WERI-Rb-1 (cell line): ENCODE results near the gene CYBC1.
"Not testable (repeated sequence)": the region's sequence is repeated elsewhere in the genome, so short reads cannot be mapped to it uniquely, and the experiment has no call there.

Experiments used
- DNase-seq: peaks from one replicate; pipeline ENCODE4 v3.0.0-alpha.2; 2020
- H3K27ac ChIP-seq: fragments of 250-450 bp; sonication (Bioruptor Pico); 2 replicates; pipeline ENCODE4 v1.5.1; 2020; ENCODE audit warnings: mild to moderate bottlenecking, moderate library complexity
- H3K27me3 ChIP-seq: fragments of 250-450 bp; sonication (Bioruptor Pico); 2 replicates; pipeline ENCODE4 v1.5.1; 2021; ENCODE audit warnings: mild to moderate bottlenecking, low read depth, moderate library complexity; ENCODE audit not compliant: insufficient read depth, severe bottlenecking
- H3K36me3 ChIP-seq: fragments of 250-450 bp; sonication (Bioruptor Pico); 2 replicates; pipeline ENCODE4 v1.5.1; 2020; ENCODE audit warnings: mild to moderate bottlenecking, moderate library complexity
- H3K4me3 ChIP-seq: 2 replicates; pipeline ENCODE4 v1.5.1; 2011; ENCODE audit warnings: low read depth, mild to moderate bottlenecking, control low read depth, low read length
- H3K9me3 ChIP-seq: fragments of 250-450 bp; sonication (Bioruptor Pico); 2 replicates; pipeline ENCODE4 v1.5.1; 2021; ENCODE audit warnings: mild to moderate bottlenecking, moderate library complexity; ENCODE audit not compliant: severe bottlenecking
- TF ChIP-seq, protein P1 (sequence below): IDR thresholded peaks from 2 replicates; pipeline ENCODE4 v1.5.1; 2011; ENCODE audit warnings: low read depth, mild to moderate bottlenecking, control low read depth, inconsistent platforms, low read length

CYBC1 gene

GRCh38 chr17:82415786-82416185 lies 34.8 kb downstream of the CYBC1 start:
- TF ChIP-seq, protein P1, sequence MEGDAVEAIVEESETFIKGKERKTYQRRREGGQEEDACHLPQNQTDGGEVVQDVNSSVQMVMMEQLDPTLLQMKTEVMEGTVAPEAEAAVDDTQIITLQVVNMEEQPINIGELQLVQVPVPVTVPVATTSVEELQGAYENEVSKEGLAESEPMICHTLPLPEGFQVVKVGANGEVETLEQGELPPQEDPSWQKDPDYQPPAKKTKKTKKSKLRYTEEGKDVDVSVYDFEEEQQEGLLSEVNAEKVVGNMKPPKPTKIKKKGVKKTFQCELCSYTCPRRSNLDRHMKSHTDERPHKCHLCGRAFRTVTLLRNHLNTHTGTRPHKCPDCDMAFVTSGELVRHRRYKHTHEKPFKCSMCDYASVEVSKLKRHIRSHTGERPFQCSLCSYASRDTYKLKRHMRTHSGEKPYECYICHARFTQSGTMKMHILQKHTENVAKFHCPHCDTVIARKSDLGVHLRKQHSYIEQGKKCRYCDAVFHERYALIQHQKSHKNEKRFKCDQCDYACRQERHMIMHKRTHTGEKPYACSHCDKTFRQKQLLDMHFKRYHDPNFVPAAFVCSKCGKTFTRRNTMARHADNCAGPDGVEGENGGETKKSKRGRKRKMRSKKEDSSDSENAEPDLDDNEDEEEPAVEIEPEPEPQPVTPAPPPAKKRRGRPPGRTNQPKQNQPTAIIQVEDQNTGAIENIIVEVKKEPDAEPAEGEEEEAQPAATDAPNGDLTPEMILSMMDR: no peak
- H3K27ac ChIP-seq: peak overlapping the region; percentile 32
- no peak overlapping the region for H3K4me3 ChIP-seq
- no peaks in the 10 kb centered on the region for H3K27me3 ChIP-seq
- DNase-seq: peak; percentile 66
- H3K9me3 ChIP-seq: no peaks in the 10 kb centered on the region
- H3K36me3 ChIP-seq: peaks cover 41% of the 10 kb centered on the region

GRCh38 chr17:82415336-82415735 lies 35.2 kb downstream of the CYBC1 start:
- H3K27ac ChIP-seq: peak overlapping the region; percentile 32
- H3K36me3 ChIP-seq: peaks cover 36% of the 10 kb centered on the region
- TF ChIP-seq, protein P1: no peak
- no peak for DNase-seq
- H3K4me3 ChIP-seq: no peak overlapping the region
- H3K9me3 ChIP-seq: no peaks in the 10 kb centered on the region
- H3K27me3 ChIP-seq: no peaks in the 10 kb centered on the region

- Histone ChIP-seq H3K27me3 (no peaks in the 10 kb centered on the region), H3K4me3 (no peak overlapping the region), H3K27ac (peak overlapping the region; percentile 32), H3K9me3 (no peaks in the 10 kb centered on the region), H3K36me3 (peaks cover 30% of the 10 kb centered on the region)
- DNase-seq: peak; percentile 85
- TF ChIP-seq, protein P1: peak; percentile 76
Observed at GRCh38 chr17:82414548-82415281, 35.8 kb downstream of the CYBC1 start.

DNA sequence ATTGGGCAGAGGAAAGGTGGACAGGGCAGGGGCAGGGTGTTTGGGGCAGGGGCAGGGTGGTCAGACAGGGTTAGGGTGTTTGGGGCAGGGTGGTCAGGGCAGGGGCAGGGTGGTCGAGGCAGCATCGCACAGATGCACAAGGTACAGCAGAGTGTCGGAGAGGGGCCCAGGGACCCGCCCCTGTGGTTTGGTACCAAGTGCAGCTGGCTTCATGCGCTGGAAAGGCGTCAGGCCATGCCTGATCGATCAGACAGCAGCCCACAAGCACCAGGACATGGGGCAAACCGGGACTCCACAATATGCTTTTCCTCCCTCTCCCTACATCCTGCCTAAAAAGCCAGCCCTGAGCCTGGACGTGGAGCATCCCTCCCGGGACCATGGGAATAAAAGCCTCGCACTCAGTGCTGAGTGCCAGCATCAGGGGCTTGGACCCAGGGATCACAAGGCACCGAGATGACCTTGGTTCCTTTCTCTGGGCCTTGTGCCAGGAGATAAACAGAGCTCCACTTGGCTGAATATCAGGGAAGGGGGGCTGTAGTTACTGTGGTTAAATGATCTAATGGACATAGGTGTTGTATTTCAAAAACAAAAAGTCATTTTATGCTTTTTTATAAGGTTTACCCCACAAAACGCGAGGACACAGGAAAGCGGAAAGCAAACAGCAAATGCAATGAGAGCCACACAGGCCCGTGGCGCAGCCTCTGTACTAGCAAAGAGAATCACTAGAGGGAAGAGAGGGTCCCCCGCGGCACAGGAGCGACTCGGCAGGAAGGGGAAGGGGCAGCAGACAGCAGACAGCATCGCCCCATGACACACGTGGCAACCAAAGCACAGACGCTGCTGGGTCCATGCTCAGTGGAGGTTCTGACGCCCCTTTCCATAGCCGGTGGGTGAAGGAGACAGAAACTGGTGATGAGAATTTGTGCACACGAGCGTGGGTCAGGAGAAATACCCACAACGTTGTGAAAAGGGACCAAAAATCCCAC lies 37.7 kb downstream of the CYBC1 start:
- H3K27ac ChIP-seq: no peak overlapping the region
- no peak for DNase-seq
- peaks cover 29% of the 10 kb centered on the region for H3K36me3 ChIP-seq
- H3K4me3 ChIP-seq: no peak overlapping the region
- H3K27me3 ChIP-seq: no peaks in the 10 kb centered on the region
- H3K9me3 ChIP-seq: no peaks in the 10 kb centered on the region
- TF ChIP-seq, protein P1: no peak

GRCh38 chr17:82412081-82412480 lies 38.5 kb downstream of the CYBC1 start:
- H3K36me3 ChIP-seq: peaks cover 35% of the 10 kb centered on the region
- H3K27me3 ChIP-seq, DNase-seq, H3K4me3 ChIP-seq, H3K27ac ChIP-seq, H3K9me3 ChIP-seq: not testable (repeated sequence)

DNA sequence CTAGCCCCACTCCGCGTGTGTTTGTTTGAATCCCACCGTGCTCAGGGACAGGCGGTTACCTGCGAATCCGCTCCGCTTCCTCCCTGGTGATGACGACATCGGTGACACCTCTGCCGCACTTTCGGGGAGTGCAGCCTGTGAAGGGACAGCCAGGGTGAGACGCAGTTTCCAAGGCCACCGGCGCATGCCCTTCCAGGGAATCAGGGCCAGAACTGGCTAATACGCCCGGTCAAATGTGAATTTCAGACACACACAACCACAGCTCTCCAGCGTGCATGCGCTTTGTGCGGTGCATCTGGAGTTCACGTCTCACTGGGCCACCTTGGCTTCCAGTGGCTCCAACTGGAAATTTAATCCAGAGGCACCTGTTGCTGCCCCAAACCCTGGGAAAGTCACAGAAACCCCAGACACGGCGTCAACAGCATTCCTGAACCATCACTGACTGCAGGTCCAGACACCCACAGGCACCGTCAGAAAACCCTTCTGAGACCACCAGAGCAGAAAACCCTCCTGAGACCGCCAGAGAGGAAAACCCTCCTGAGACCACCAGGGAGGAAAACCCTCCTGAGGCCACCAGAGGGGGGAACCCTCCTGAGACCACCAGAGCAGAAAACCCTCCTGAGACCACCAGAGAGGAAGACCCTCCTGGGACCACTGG lies 39.0 kb downstream of the CYBC1 start:
- Histone ChIP-seq H3K9me3 (no peaks in the 10 kb centered on the region), H3K4me3 (no peak overlapping the region), H3K36me3 (peaks cover 35% of the 10 kb centered on the region), H3K27me3 (no peaks in the 10 kb centered on the region), H3K27ac (no peak overlapping the region)
- TF ChIP-seq, protein P1: no peak
- no peak for DNase-seq
